ENCODE measurements around the gene TAC3. TPM values are rescaled to one million over a fixed set of nuclear protein-coding genes. Genes with fewer than 3 reads are reported as not detected.

TAC3 gene
- total RNA-seq = 1.6 TPM

GRCh38 chr12:57016348-57016747 is at the start of gene TAC3:
Gene TAC3 (minus strand): TSS chr12:57016529. CDS start chr12:57015797, 732 bp downstream.

GRCh38 chr12:57049890-57050289 is 33.6 kb upstream of the TAC3 start, which contains the start of gene MYO1A:
Gene MYO1A (minus strand): TSS chr12:57050129. CDS start chr12:57048323, 1,806 bp downstream.

GRCh38 chr12:57005980-57006808 is 10.1 kb downstream of the TAC3 start, which contains the start of gene ZBTB39:
Gene ZBTB39 (minus strand): TSS chr12:57006546. CDS start chr12:57004917, 1,629 bp downstream.

Other genes starting within 250 kb of the TAC3 start
- not detected for gene SDR9C7, start 82.1 kb downstream of the TAC3 start, total RNA-seq
- gene RDH16, start 58.9 kb downstream of the TAC3 start, total RNA-seq = 1.1 TPM
- 8.9 TPM for gene ZBTB39, start 10.0 kb downstream of the TAC3 start, total RNA-seq
- 0.64 TPM for gene MYO1A, start 33.6 kb upstream of the TAC3 start, total RNA-seq
- 11.7 TPM for gene NEMP1, start 62.3 kb upstream of the TAC3 start, total RNA-seq
- 43.1 TPM for gene NAB2, start 72.6 kb upstream of the TAC3 start, total RNA-seq
- gene STAT6, start 94.8 kb upstream of the TAC3 start, total RNA-seq = 90.6 TPM
- 199 TPM for gene LRP1, start 112.0 kb upstream of the TAC3 start, total RNA-seq
- not detected for gene LRP1-AS, start 131.1 kb upstream of the TAC3 start, total RNA-seq
- 8.5 TPM for gene NXPH4, start 200.3 kb upstream of the TAC3 start, total RNA-seq
- gene SHMT2, start 213.2 kb upstream of the TAC3 start, total RNA-seq = 77.4 TPM
- 83.0 TPM for gene STAC3, start 234.7 kb upstream of the TAC3 start, total RNA-seq

Measured in metanephros (tissue), 1 donor.